SK-N-MC (cell line): ENCODE data around the gene DLG2.

Experiments
- EZH2 ChIP-seq: fragments of 200-600 bp; sonication (generic); IDR thresholded peaks from one replicate; pipeline ENCODE4 v1.6.1; 2017; ENCODE audit warnings: antibody characterized with exemption
- FOXP2 ChIP-seq: optimal IDR thresholded peaks from 2 replicates; pipeline ENCODE3; 2011; ENCODE audit warnings: mild to moderate bottlenecking, moderate library complexity; ENCODE audit not compliant: insufficient read depth; ENCODE audit errors: extremely low read length, control extremely low read depth

- TF ChIP-seq EZH2 (no peak), FOXP2 (no peak)
These were observed 1825.3 kb downstream of the DLG2 start for GRCh38 chr11:83801799-83802198.
